GM23248 (cell line): ENCODE data around the gene MRM3. TPM values are rescaled to one million over a fixed set of nuclear protein-coding genes. Genes with fewer than 3 reads are reported as not detected.
"Not testable (repeated sequence)": the region's sequence is repeated elsewhere in the genome, so short reads cannot be mapped to it uniquely, and the experiment has no call there.

Source experiments
- DNase-seq: peaks from one replicate; pipeline ENCODE4 v3.0.0-alpha.2; 2015
- H2AFZ ChIP-seq: fragments of 200-600 bp; sonication (generic); 2 replicates; pipeline ENCODE4 v1.6.1; 2016; ENCODE audit warnings: antibody characterized with exemption
- H3F3A ChIP-seq: fragments of 200-600 bp; sonication (generic); 2 replicates; pipeline ENCODE4 v1.6.1; 2016; ENCODE audit warnings: mild to moderate bottlenecking, antibody characterized with exemption, mixed run types; ENCODE audit not compliant: insufficient read depth
- H3K27ac ChIP-seq: fragments of 200-600 bp; sonication (generic); 2 replicates; pipeline ENCODE4 v1.5.1; 2016; ENCODE audit warnings: mild to moderate bottlenecking
- H3K27me3 ChIP-seq: fragments of 200-600 bp; sonication (generic); replicated peaks from 2 replicates; pipeline ENCODE4 v1.6.1; 2016; ENCODE audit warnings: mild to moderate bottlenecking; ENCODE audit not compliant: insufficient read depth
- H3K36me3 ChIP-seq: fragments of 200-600 bp; sonication (generic); 2 replicates; pipeline ENCODE4 v1.6.1; 2016; ENCODE audit warnings: low read depth, mild to moderate bottlenecking
- H3K4me1 ChIP-seq: fragments of 200-600 bp; sonication (generic); 2 replicates; pipeline ENCODE4 v1.6.1; 2016; ENCODE audit warnings: mild to moderate bottlenecking; ENCODE audit not compliant: insufficient read depth
- H3K4me2 ChIP-seq: fragments of 200-600 bp; sonication (generic); one replicate; pipeline ENCODE4 v1.6.1; 2016; ENCODE audit warnings: mild to moderate bottlenecking; ENCODE audit not compliant: unreplicated experiment
- H3K4me3 ChIP-seq: fragments of 200-600 bp; sonication (generic); 2 replicates; pipeline ENCODE4 v1.5.1; 2016; ENCODE audit warnings: mild to moderate bottlenecking
- H3K79me2 ChIP-seq: fragments of 200-600 bp; sonication (generic); 2 replicates; pipeline ENCODE4 v1.6.1; 2016; ENCODE audit warnings: mild to moderate bottlenecking; ENCODE audit not compliant: insufficient read depth
- H3K9ac ChIP-seq: fragments of 200-600 bp; sonication (generic); 2 replicates; pipeline ENCODE4 v1.6.1; 2016; ENCODE audit warnings: mild to moderate bottlenecking
- H3K9me2 ChIP-seq: fragments of 200-600 bp; sonication (generic); 2 replicates; pipeline ENCODE4 v1.6.1; 2016; ENCODE audit warnings: mixed run types, mild to moderate bottlenecking, moderate library complexity; ENCODE audit not compliant: insufficient read depth
- H3K9me3 ChIP-seq: fragments of 200-600 bp; sonication (generic); one replicate; pipeline ENCODE4 v1.6.1; 2017; ENCODE audit warnings: low read depth
- H4K20me1 ChIP-seq: fragments of 200-600 bp; sonication (generic); 2 replicates; pipeline ENCODE4 v1.6.0; 2016; ENCODE audit not compliant: insufficient read depth
- EZH2 ChIP-seq: fragments of 200-600 bp; sonication (generic); IDR thresholded peaks from 2 replicates; pipeline ENCODE4 v1.6.1; 2018; ENCODE audit warnings: antibody characterized with exemption, mild to moderate bottlenecking; ENCODE audit not compliant: insufficient read depth, poor library complexity, severe bottlenecking
- EZH2phosphoT487 ChIP-seq: fragments of 200-600 bp; sonication (generic); IDR thresholded peaks from 2 replicates; pipeline ENCODE4 v1.6.1; 2018; ENCODE audit warnings: antibody characterized with exemption, moderate library complexity, mild to moderate bottlenecking, low read depth; ENCODE audit not compliant: insufficient read depth
- WGBS, 2 experiments: methylation state at CpG; one replicate each; pipeline ENCODE4 v1.1.6; 2015 to 2017; ENCODE audit warnings: low lambda C conversion rate in 2 of 2, low coverage in 1 of 2; ENCODE audit errors: missing lambda C conversion rate in 2 of 2; 5-methylcytosine and 5-hydroxymethylcytosine counted together
- in situ Hi-C: fragments of 300-500 bp; cut with MboI; formaldehyde crosslinking; loops from 2 replicates; pipeline ENCODE4 v1.15.0; 2020
- polyA plus RNA-seq: library from polyadenylated mRNA; unstranded; fragments of >200 nt; fragmentation: Nextera tagmentation; extraction: Ambion mirVana; gene quantifications from 2 replicates; pipeline ENCODE4 v1.2.1, GENCODE V29; 2016
- total RNA-seq: library from RNA; depleted of rRNA; stranded (reverse); fragments of >200 nt; shearing (Covaris generic); gene quantifications from 2 replicates; pipeline ENCODE4 v1.2.3, GENCODE V29; 2014

MRM3 gene
- total and polyA plus RNA-seq, 2 experiments from 2014 or later = 19.1 to 19.3 TPM

- H3K9me3 ChIP-seq = no peaks in the 10 kb centered on the region
- WGBS, 2 experiments = 87 to 89% methylated on average over 14 of the region's 14 CpGs
- in situ Hi-C loops = loop anchor here (5.0 kb wide), 1 partner anchor 193 kb away; no protein-coding TSS in a partner anchor
These were observed 7.1 kb downstream of the MRM3 start for GRCh38 chr17:789160-789840.

GRCh38 chr17:789931-790873, 8.0 kb downstream of the MRM3 start:
- Histone ChIP-seq H3K79me2 (peaks cover 24% of the 10 kb centered on the region), H3K36me3 (peaks cover 16% of the 10 kb centered on the region; the same call in 1 of the 2 replicates)
- not testable (repeated sequence) for H3K9ac ChIP-seq, H3K9me2 ChIP-seq, H3K9me3 ChIP-seq, H3K4me3 ChIP-seq, H3K27ac ChIP-seq, H3F3A ChIP-seq, H3K4me1 ChIP-seq, H4K20me1 ChIP-seq, DNase-seq, H3K27me3 ChIP-seq, H3K4me2 ChIP-seq, H2AFZ ChIP-seq
- 95 to 96% methylated on average over 23 to 38 of the region's 38 CpGs for WGBS, 2 experiments
- in situ Hi-C loops = loop anchor here (5.0 kb wide), 1 partner anchor 192 kb away; no protein-coding TSS in a partner anchor

More at GRCh38 chr17:789160-789840, 7.1 kb downstream of the MRM3 start:
- Histone ChIP-seq H3F3A (no peaks in the 10 kb centered on the region), H3K9me2 (no peaks in the 10 kb centered on the region), H3K4me2 (no peak overlapping the region), H3K79me2 (peaks cover 33% of the 10 kb centered on the region), H3K36me3 (peaks cover 16% of the 10 kb centered on the region; the same call in 1 of the 2 replicates), H3K4me1 (no peaks in the 10 kb centered on the region), H3K4me3 (no peak overlapping the region), H4K20me1 (no peaks in the 10 kb centered on the region), H2AFZ (no peak overlapping the region), H3K27ac (no peak overlapping the region), H3K9ac (no peak overlapping the region), H3K27me3 (no peaks in the 10 kb centered on the region)
- DNase-seq = no peak
- TF ChIP-seq EZH2phosphoT487 (no peak), EZH2 (no peak)

GRCh38 chr17:790874-791247, 8.7 kb downstream of the MRM3 start:
- H3K9ac ChIP-seq, H3K9me3 ChIP-seq, in situ Hi-C loops, H4K20me1 ChIP-seq, DNase-seq, H3K27ac ChIP-seq, H3K27me3 ChIP-seq, H3K4me3 ChIP-seq, H3K4me1 ChIP-seq, H2AFZ ChIP-seq, H3K4me2 ChIP-seq, H3F3A ChIP-seq, H3K9me2 ChIP-seq: not testable (repeated sequence)
- H3K36me3 ChIP-seq = peaks cover 16% of the 10 kb centered on the region; the same call in 1 of the 2 replicates
- WGBS, 2 experiments = 89 to 95% methylated on average over 9 to 12 of the region's 12 CpGs
- H3K79me2 ChIP-seq = peaks cover 17% of the 10 kb centered on the region

DNA sequence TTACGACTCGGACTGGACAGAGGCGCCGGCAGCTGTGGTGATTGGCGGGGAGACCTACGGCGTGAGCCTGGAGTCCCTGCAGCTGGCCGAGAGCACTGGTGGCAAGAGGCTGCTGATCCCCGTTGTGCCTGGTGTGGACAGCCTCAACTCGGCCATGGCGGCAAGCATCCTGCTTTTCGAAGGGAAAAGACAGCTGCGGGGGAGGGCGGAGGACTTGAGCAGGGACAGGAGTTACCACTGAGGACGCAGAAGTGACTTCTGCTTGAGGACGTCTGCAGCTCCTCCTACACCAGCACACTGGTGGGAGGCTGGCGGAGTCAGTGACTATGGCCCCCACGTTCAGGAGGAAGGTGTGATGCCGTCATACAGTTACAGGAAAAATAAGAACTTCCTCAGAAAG, 9.7 kb downstream of the MRM3 start:
- TF ChIP-seq EZH2 (no peak), EZH2phosphoT487 (no peak)
- Histone ChIP-seq H3K27ac (no peak overlapping the region), H3K4me1 (no peaks in the 10 kb centered on the region), H2AFZ (no peak overlapping the region), H3K9ac (no peak overlapping the region), H3F3A (no peaks in the 10 kb centered on the region), H3K9me3 (no peaks in the 10 kb centered on the region), H3K9me2 (no peaks in the 10 kb centered on the region), H3K27me3 (no peaks in the 10 kb centered on the region), H3K36me3 (peaks cover 16% of the 10 kb centered on the region; the same call in 1 of the 2 replicates), H4K20me1 (no peaks in the 10 kb centered on the region), H3K79me2 (peaks cover 7% of the 10 kb centered on the region; the same call in 1 of the 2 replicates), H3K4me2 (no peak overlapping the region), H3K4me3 (no peak overlapping the region)
- DNase-seq = no peak
- in situ Hi-C loops = no loop called here
- WGBS, 2 experiments = 86 to 87% methylated on average over 19 of the region's 19 CpGs
